Activated T-cell treated with anti-CD3 and anti-CD28 coated beads for 24 hours (primary cell): ENCODE results near the gene PTPRA.
"Not testable (repeated sequence)": the region's sequence is repeated elsewhere in the genome, so short reads cannot be mapped to it uniquely, and the experiment has no call there.

Experiments
- DNase-seq: peaks from one replicate; pipeline ENCODE4 v3.0.0-alpha.2; 2020; ENCODE audit warnings: low read depth

Gene PTPRA

DNA sequence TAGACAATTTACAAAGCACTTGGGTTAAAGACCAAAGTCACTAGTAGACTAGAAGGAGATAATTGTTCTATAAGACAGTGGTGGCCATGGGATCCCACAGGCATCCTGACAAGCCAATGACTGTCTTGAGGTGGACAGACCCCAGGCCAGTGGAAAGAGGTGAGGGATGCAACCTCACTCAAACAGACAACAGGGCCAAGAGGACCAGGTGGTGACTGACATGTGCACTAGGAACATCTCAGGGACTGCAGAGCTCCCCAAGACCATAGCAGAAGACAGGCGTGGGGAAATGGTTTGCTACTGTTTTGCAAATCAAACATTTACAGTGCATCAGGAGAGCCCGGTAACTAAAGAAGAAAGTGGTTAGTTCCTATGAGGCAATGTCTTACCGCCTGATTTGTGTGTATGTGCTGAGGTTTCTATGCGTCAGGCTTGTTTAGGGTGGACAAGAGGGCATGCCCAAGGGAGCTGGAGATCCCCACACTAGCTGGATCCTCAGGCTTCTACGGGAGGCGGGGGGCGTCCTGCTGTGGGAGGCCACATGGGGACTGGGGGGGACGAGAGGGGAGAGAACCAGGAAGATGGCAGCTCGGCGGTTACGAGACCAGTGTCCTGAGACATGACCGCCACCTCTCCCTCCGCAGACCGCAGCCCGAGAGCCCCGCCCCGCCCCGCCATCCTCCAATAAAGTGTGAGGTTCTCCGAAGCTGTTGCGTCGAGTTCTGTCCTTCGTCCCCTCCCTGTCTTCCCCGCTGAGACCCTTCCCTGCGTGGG is 171.9 kb downstream of the PTPRA start:
- no peak for DNase-seq

GRCh38 chr20:3045816-3046676 is 172.8 kb downstream of the PTPRA start, which contains the start of gene MRPS26:
TSS of gene MRPS26 (plus strand) at chr20:3046052. CDS start at chr20:3046069, 17 bp downstream.
- DNase-seq = peak; percentile 76

GRCh38 chr20:3046677-3047462 is 173.6 kb downstream of the PTPRA start:
- DNase-seq = no peak

- no peak for DNase-seq
These were observed 174.5 kb downstream of the PTPRA start for GRCh38 chr20:3047486-3048419.

- DNase-seq = no peak
These were observed 178.2 kb downstream of the PTPRA start for GRCh38 chr20:3051385-3052019.

DNA sequence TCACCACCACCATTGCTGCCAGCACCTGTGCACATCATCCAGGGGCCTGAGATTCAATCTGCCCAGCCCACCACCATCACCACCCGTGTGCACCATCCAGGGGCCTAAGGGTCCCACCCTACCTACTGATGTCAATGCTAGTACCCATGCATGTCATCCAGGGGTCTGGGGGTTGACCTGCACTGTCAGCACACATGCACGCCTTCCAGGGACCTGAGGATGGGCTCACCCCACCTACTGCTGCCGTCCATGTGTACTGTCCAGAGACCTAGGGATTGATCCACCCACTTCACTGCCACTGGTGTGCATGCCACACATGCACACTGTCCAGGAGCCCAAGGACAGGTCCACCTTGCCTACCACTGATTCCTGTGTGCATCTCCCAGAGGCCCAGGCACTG is 186.2 kb downstream of the PTPRA start:
- no peak for DNase-seq

DNA sequence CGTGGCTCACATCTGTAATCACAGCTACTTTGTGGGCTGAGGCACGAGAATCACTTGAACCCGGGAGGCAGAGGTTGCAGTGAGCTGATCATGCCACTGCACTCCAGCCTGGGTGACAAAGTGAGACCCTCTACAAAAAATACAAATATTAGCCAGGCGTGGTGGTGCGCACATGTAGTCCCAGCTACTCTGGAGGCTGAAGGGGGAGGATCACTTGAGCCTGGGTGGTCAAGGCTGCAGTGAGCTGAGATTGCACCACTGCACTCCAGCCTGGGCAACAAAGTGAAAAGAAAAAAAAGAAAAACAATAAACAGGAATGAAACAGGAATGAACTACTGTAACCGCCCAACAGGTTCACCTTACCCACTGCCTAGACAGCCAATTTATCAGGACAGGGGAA is 190.8 kb downstream of the PTPRA start:
- not testable (repeated sequence) for DNase-seq

DNA sequence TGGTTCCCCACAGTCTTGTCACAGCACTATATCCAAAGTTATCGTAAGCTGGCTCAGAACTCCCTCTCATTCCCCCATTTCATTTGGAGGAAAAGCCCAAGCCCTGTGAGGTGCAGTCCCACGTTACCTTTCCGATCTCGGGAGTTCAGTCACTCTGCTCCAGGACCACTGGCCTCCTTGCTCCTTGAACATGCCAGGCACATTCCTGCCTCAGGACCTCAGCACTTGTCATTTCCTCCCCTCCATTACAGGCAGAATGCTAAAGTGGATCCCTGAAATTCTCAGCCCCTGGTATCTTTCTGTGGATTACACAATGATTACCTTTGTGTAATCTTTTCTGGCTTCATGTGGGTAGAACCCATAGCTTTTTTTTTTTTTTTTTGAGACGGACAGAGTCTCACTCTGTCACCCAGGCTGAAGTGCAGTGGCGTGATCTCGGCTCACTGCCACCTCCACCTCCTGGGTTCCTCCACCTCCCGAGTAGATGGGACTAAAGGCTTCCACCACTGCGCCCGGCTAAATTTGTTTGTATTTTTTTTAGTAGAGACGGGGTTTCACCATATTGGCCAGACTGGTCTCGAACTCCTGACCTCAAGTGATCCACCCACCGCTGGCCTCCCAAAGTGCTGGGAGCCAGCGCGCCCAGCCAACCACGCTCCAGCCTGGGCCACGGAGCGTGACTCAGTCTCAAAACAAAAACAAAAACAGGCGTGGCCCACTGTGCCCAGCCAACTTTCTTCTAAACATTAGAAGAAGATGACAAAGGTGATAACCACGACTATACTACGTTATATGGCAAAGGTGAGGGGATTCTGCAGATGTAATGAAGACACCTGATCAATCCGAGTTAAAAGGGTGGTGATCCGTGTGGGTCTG is 194.1 kb downstream of the PTPRA start:
- DNase-seq = no peak

GRCh38 chr20:3068075-3068474 is 194.8 kb downstream of the PTPRA start:
- no peak for DNase-seq

DNA sequence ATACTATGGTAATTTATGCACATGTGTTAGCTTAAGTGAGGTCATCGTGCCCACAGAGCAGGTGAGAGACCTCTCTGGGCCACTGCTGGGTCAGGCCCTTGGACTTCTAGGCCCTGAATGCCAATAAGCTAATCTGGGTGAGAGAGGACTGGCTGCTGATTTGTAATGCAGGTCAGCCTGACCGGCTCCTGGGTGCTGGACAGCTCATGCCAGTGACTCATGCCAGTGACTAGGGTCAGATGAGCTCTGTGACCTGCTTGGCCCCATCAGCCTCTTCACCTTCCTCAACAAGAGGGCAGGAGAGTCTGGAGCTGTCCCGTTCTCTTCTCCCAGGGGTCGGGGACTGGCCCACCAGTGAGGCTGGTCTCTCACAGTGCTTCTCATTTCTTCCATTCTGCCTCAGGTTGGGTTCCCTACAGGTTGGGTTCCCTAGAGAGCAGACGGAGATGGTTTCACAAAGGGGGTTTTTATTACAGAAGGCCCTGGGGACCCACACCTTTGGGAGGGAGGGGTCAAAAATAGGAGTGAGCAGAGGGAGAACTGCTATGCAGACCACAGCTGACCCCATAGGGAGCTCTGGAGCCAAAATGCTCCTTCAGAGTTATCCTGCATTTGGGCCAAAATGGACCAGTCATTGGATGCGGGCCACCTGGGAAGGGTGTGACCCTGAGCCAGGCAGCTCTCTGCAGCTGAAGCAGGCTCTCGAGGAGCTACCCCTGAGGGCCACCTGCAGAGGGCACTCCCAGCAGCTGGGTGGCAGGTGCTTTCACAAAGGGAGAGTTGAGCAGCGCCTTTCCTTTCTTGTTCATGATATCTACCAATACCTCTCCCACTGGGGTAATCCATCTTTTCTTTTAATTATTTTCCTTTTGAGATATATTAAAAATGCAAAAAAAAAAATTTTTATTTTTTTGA is 196.0 kb downstream of the PTPRA start:
- no peak for DNase-seq

DNA sequence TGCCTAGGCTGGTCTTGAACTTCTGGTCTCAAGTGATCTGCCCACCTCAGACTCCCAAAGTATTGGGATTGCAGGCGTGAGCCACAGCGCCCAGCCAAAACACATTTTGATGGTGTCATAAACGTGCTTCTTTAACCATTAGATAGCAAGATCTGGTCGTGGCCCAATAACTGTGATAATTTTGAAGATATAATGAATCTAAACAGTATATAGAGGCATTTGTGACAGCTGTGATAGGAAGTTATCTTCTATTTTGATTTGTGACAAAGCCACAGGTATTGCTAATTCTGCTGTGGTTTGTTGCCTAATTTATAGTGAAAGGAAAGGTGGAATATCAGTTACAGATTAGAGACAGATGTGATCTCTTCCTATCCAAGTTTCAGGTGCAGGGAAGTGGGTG is 197.4 kb downstream of the PTPRA start:
- no peak for DNase-seq

DNA sequence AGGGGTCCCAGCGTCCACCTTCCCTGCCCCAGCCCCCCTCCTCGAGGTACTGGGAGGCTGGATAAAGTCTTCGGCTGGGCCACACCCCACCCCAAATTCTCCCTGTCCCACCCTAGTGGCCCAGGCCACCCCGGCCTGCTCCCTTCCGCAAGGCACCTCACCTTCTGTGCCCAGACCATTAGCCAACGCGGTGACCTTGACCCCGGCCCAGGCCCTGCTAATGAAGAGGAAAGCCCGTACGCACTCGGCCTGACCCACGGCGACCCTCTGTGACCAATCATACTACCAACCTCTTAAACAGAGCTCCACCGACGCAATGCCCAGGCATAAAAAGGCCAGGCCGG is 198.0 kb downstream of the PTPRA start:
- no peak for DNase-seq

DNA sequence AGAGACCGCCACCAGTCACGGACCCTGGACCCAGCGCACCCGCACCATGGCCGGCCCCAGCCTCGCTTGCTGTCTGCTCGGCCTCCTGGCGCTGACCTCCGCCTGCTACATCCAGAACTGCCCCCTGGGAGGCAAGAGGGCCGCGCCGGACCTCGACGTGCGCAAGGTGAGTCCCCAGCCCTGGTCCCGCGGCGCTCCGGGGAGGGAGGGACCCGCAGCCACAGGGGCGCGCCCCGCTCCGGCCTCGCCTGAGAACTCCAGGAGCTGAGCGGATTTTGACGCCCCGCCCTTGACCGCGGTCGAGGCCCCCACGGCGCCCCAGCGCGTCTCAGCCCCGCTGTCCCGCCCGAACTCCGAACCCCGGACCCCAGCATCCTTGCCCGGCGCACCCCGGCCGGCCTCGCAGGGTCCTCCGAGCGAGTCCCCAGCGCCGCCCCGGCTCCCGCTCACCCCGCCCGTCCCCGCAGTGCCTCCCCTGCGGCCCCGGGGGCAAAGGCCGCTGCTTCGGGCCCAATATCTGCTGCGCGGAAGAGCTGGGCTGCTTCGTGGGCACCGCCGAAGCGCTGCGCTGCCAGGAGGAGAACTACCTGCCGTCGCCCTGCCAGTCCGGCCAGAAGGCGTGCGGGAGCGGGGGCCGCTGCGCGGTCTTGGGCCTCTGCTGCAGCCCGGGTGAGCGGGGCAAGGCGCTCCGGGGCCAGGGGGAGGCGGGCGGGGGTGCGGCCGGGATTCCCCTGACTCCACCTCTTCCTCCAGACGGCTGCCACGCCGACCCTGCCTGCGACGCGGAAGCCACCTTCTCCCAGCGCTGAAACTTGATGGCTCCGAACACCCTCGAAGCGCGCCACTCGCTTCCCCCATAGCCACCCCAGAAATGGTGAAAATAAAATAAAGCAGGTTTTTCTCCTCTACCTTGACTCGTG is 198.6 kb downstream of the PTPRA start, which contains the start of gene OXT:
Gene OXT (plus strand): TSS at position 11 of the 920 bp plus-strand sequence. CDS start 36 bp downstream, at position 47.
- peak; percentile 57 for DNase-seq

- no peak for DNase-seq
These were observed 199.4 kb downstream of the PTPRA start for GRCh38 chr20:3072530-3073250.

GRCh38 chr20:3073251-3073643 is 200.0 kb downstream of the PTPRA start:
- DNase-seq = not testable (repeated sequence)

GRCh38 chr20:3074812-3075211 is 201.5 kb downstream of the PTPRA start:
- DNase-seq = no peak

- not testable (repeated sequence) for DNase-seq
These were observed 202.0 kb downstream of the PTPRA start for GRCh38 chr20:3075315-3075714.
